ENCODE data around the gene FGF22.

FGF22 gene

DNA sequence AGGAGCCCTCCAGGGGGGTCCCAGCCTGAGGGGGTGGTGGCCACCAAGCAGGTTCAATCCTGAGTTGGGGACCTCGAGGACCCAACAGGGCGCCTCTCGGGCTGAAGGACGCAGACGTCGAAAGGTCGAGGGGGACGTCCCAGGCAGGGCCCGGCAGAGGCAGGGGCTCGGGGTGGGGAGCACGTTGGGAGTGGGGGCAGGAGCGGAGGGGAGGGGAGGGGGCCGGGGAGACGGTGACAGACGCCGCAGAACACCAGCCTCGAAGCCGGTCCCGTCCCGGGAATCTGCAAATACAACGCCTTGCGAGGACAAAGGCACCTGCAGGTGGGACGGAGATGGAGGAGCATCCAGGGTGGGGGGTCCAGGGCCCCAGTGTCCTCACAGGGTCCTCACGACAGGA lies 4.1 kb downstream of the FGF22 start:
- no peak for DNase-seq

DNA sequence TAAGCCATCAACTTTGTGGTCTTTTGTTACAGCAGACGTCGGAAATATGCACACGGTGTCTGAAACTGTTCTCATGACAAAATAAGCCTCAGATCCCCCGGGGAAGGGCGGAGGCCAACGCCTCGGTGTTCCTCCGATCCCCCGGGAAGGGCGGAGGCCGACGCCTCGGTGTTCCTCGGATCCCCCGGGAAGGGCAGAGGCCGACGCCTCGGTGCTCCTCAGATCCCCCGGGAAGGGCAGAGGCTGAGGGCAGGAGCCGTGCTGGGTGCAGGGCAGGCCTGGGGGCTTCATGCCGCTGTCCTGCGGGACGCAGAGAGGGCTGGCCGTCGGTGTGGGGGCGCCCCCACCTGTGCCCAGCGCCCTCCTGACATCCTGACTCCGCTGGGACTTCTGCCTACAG lies 4.7 kb downstream of the FGF22 start:
- DNase-seq, result no peak

DNA sequence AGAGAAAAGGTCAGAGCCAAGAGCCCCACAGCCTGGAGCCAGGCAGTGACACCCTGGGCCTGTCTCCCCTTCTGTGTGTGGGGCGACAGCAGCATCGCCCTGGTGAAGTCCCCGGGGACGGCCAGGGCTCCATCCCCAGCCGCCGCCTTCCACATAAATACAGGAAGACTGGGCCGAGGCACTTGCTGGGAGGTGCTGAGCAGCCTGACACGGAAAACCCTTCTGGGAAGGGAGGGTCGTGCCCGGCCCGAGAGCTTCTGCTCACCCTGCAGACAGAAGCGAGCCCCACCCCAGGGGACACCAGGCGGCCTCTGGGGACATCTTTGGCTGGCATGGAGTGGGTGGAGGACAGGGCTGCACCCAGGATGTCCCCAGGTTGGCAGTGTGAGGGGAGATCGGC lies 5.1 kb downstream of the FGF22 start:
- DNase-seq, result no peak

GRCh38 chr19:645912-646778 lies 6.5 kb downstream of the FGF22 start:
- DNase-seq, result no peak

- DNase-seq, result no peak
Measured at GRCh38 chr19:646779-647565, 7.3 kb downstream of the FGF22 start.

DNA sequence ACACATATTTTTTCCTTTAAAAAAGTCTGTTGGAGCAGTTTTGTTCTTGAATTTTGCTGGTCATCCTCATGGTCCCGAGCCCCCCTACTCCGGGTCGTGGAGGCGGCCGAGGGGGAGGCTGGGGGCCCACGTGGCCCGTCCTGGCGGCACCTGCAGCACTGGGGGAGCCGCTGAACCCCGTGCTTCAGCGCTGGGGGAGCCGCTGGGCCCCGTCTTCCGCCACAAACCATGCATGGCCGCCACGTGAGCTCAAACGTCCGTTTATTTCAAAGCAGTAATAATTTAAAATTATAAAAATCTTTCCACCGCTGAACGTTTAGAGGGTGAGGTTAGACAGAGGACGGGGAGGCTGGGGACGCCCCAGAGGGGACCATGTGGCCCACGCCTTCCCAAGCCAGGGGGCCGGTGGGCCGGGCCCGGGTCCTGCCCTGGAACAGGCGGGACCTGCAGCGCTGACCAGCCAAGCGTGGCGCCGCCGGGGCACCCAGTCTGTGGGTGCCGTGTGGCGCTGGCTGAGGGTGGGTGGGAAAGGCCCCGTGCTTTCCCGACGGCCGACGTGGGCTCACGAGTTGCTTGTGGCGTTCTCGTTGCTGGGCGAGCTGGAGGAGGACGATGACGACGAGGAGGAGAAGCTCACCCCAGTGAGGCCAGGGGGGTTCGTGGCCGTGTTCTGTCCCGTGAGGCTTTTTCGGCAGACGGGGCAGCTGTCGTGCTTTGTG lies 8.0 kb downstream of the FGF22 start:
- no peak for DNase-seq

DNA sequence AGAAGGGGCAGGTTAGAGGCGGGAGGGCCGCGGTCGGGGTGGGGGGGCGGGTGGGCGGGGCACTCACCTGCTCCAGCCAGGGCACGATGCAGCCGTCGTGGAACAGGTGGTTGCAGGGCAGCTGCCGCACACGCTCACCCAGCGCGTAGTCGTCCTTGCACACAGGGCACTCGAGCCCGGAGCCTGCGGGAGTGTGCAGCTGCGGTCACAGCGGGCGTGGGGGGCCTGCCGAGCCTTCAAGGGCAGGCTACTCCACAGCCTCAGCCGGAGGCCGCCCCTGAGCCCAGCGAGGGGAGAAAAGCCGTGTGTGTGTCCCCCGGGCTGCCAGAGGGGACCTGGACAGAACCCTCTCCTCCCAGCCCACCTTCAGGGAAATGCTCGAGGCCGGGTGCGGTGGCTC lies 8.6 kb downstream of the FGF22 start:
- no peak for DNase-seq

DNA sequence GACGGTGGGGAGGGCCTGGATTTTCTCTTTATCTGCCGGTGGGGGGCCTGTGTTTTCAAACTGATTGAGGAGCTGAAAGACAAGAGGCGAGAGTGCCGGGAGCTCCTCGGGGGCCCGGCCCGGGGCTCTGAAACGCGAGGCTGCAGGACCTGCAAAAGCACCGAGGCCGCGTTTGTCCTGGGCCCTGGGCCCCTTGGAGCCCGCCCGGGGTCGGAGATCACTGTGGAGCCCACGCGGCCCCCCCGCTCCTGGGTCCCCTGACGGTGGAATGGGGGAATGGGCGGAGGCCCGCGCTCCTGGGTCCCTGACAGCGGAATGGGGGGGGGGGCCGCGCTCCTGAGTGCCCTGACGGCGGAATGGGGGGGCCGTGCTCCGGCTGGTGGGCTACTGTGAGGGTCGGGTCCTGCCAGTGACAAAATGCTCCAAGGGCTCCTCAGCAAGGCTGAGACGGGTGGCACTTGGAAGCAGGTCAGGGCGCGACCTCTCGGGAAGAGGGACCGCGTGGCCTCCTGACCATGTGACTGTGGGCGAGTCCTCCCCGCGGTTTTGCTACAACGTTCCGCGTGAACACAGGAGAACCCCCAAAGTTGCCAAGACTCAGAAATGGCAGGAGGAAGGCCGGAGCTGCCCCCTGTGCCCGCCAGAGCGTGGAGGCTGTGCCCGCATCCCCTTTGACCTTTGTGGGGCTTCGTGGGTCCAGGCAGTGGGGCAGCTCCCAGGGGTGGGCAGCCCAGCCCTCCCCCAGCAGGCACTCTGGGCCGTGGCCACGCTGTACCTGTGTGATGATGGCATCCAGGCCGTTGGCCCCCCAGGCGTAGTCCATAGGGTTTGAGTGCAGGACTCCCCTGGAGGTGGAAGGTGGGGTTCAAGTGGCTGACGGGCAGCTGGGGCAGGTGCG lies 9.5 kb downstream of the FGF22 start:
- DNase-seq, result no peak

DNA sequence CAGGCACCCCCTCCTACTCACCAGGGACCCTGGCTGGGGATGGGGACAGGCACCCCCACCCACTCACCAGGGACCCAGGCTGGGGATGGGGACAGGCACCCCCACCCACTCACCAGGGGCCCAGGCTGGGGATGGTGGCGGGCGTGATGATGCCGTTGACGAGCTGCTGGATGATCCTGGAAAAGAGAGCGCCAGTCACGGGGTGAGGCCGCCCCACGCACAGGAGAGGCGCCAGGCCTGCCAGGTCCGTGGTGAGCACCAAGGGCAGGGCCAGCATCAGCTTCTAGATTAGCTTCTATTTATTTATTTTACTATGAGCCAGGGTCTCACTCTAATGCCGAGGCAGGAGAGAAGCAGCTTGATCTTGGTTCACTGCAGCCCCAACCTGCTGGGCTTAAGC lies 10.4 kb downstream of the FGF22 start:
- no peak for DNase-seq

DNA sequence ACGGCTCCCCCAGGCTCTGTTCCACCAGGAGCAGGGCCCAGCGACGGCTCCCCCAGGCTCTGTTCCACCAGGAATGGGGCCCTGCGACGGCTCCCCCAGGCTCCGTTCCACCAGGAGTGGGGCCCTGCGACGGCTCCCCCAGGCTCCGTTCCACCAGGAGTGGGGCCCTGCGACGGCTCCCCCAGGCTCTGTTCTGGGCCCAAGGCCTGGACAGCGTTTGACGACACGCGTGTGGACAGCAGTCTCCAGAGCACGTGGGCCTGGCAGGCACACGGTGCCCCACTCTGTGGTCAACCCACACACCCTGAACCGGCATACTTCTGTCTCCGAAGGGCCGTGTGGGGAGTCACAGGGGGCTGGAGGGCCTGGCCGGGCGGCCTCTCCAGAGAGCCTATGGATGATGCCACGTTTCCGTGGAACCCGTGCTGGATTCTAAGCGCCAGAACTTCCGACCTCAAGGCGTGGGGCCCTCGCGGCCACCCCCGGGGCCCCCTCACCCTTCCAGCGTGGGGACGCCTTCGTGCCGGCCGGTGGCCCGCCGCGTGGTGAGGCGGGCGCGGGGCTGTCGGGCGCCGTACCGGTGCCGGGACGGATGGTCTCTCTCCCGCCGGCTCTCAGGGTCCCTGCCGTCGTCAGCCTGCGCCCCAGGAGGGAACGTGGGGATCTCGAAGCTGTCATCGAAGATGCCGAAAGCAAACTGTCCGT lies 11.6 kb downstream of the FGF22 start:
- no peak for DNase-seq

- DNase-seq, result no peak
Measured at GRCh38 chr19:651991-652390, 12.3 kb downstream of the FGF22 start.

- DNase-seq, result no peak
Measured at GRCh38 chr19:652467-653389, 13.0 kb downstream of the FGF22 start.

DNA sequence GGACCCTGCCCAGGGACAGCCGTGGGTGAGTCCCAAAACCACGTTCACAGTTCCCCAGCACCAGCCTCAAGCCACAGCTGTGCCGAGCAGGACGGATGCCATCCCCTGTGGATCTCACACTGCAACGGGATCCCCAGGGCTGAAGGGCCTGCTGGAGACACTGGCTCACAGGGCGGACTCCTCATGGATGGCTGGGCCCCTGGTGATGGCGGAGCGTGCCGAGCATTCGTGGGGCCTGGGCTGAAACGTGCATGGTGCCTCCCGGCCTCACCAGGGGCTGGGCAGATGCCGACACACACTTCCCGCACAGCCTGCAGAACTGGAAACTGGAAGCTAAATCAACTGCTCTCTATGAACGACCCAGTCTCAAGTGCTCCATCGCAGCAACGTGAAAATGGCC lies 13.7 kb downstream of the FGF22 start:
- DNase-seq, result no peak

DNA sequence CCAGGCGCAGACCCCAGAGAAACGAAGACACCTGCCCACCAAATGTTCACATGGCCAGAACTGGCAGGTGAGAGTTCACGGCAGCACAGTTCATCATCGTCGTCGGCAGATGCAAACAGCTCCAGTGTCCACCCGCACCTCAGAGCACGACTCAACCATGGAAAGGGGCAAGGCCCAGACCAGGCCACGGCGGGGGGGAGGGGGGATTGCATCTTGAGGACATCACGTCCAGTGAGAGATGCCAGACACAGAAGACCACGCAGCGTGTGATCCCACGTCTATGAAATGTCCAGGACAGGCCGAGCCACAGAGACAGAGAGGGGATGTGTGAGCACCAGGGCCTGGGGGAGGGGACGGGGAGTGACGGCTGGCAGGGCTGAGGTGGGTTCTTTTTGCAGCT lies 16.0 kb downstream of the FGF22 start:
- no peak for DNase-seq

GRCh38 chr19:656751-657559 lies 17.3 kb downstream of the FGF22 start:
- DNase-seq, result no peak

DNA sequence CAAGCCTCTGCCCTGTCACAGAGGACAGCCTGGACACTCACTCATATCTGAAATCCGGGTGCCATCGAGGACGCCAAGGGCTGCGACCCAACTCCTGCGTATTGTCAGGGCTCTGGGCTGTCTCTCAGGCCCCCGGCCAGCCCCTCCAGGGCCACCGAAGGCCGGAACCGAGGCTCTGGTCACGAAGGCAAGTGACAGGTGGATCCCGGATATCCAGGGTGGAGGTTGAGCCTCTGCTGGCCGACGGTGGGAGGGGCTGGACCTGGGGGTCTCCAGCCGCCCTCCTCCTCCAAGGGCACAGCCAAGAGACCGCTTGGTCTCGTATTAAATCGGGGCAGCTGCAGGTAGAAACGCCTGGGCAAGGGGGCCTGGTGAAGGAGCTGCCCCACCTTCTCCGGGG lies 17.9 kb downstream of the FGF22 start:
- DNase-seq, result no peak

GRCh38 chr19:658059-658839 lies 18.6 kb downstream of the FGF22 start:
- peak in 1 of 51 donors; percentile 38 for DNase-seq
